H1 (cell line): ENCODE data around the gene LRRC27. TPM values are rescaled to one million over a fixed set of nuclear protein-coding genes. Genes with fewer than 3 reads are reported as not detected.

ENCODE experiments used
- CTCF ChIA-PET: fragments of 300-600 bp; sonication (Branson Sonifier 250); formaldehyde crosslinking; loops from one replicate; lab custom pipeline; 2021; ENCODE audit not compliant: partially characterized antibody; lab: Charles Lee
- POLR2A ChIA-PET: fragments of 300-600 bp; sonication (Branson Sonifier 250); formaldehyde crosslinking; loops from one replicate; lab custom pipeline; 2021; ENCODE audit warnings: inconsistent platforms; ENCODE audit not compliant: partially characterized antibody; lab: Charles Lee
- DNase-seq, 2 experiments: peaks; one replicate each; pipeline versions ENCODE4 v3.0.0 to v3.0.0-alpha.2; 2010 to 2022; ENCODE audit warnings: low spot score in 2 of 2, low read depth in 1 of 2, mixed read lengths in 1 of 2
- FAIRE-seq: peaks from 2 replicates; lab custom pipeline; 2011; peaks lifted over from hg19 to GRCh38; lab: Jason Lieb, UNC
- H2AFZ ChIP-seq: 2 replicates; pipeline ENCODE4 v1.8.1; 2012; ENCODE audit warnings: low read length, inconsistent platforms
- H2AK5ac ChIP-seq: 2 replicates; pipeline ENCODE4 v1.6.1; 2013; ENCODE audit warnings: low read depth, low read length
- H2BK120ac ChIP-seq: replicated peaks from 2 replicates; pipeline ENCODE3; 2013; ENCODE audit warnings: low read depth, low read length, inconsistent platforms
- H2BK12ac ChIP-seq: 2 replicates; pipeline ENCODE4 v1.6.1; 2013; ENCODE audit warnings: low read depth, low read length
- H2BK15ac ChIP-seq: 2 replicates; pipeline ENCODE4 v1.6.1; 2013; ENCODE audit warnings: low read length
- H2BK20ac ChIP-seq: 2 replicates; pipeline ENCODE4 v1.6.1; 2013; ENCODE audit warnings: low read length
- H2BK5ac ChIP-seq: 2 replicates; pipeline ENCODE4 v1.6.1; 2013; ENCODE audit warnings: low read depth, low read length
- H3K14ac ChIP-seq: 2 replicates; pipeline ENCODE4 v1.6.1; 2013; ENCODE audit warnings: inconsistent platforms; ENCODE audit not compliant: insufficient read length
- H3K18ac ChIP-seq: 2 replicates; pipeline ENCODE4 v1.6.1; 2013; ENCODE audit warnings: low read length; ENCODE audit errors: extremely low read depth
- H3K23ac ChIP-seq: 2 replicates; pipeline ENCODE4 v1.6.1; 2013; ENCODE audit warnings: inconsistent platforms; ENCODE audit not compliant: insufficient read length
- H3K23me2 ChIP-seq: 2 replicates; pipeline ENCODE4 v1.6.1; 2013; ENCODE audit warnings: low read depth, low read length
- H3K27ac ChIP-seq: 2 replicates; pipeline ENCODE4 v1.6.1; 2011; ENCODE audit warnings: low read depth, low read length, inconsistent platforms
- H3K27me3 ChIP-seq, 4 experiments: replicated peaks in 1 of 4; 1 replicate in 1 of 4; 2 replicates in 3 of 4; pipeline versions ENCODE4 v1.6.1 to v1.8.1; 2011 to 2013; ENCODE audit warnings: low read length in 3 of 4, mild to moderate bottlenecking in 3 of 4, inconsistent platforms in 2 of 4, mixed read lengths in 2 of 4, moderate library complexity in 1 of 4; ENCODE audit not compliant: control insufficient read depth in 3 of 4, insufficient read depth in 3 of 4; ENCODE audit errors: extremely low read depth in 1 of 4
- H3K36me3 ChIP-seq, 4 experiments: 2 replicates each; pipeline versions ENCODE4 v1.6.1 to v1.8.1; 2011 to 2013; ENCODE audit warnings: mild to moderate bottlenecking in 4 of 4, low read length in 3 of 4, moderate library complexity in 2 of 4, control low read depth in 1 of 4, inconsistent platforms in 1 of 4; ENCODE audit not compliant: insufficient read depth in 4 of 4, control insufficient read depth in 2 of 4
- H3K4ac ChIP-seq: replicated peaks from 2 replicates; pipeline ENCODE3; 2013; ENCODE audit warnings: low read length, low read depth, mixed read lengths, inconsistent platforms; ENCODE audit not compliant: insufficient read length
- H3K4me1 ChIP-seq, 4 experiments: replicated peaks in 1 of 4; 1 replicate in 1 of 4; 2 replicates in 3 of 4; pipeline versions ENCODE4 v1.6.1 to v1.8.1; 2011 to 2013; ENCODE audit warnings: low read length in 3 of 4, inconsistent platforms in 2 of 4, mixed read lengths in 1 of 4; ENCODE audit not compliant: insufficient read depth in 4 of 4, control insufficient read depth in 3 of 4
- H3K4me2 ChIP-seq, 2 experiments: 2 replicates each; pipeline versions ENCODE4 v1.6.1 to v1.8.1; 2011 to 2013; ENCODE audit warnings: low read depth in 2 of 2, low read length in 2 of 2, control low read depth in 1 of 2, inconsistent platforms in 1 of 2, mild to moderate bottlenecking in 1 of 2; ENCODE audit not compliant: insufficient read depth in 1 of 2
- H3K4me3 ChIP-seq, 4 experiments: fragments of 200-600, 300-600 bp in 1 of 4; sonication (generic), shearing (Covaris generic), sonication (Bioruptor Twin) in 1 of 4; 2 replicates each; pipeline versions ENCODE4 v1.5.1 to v1.8.1; 2011 to 2016; ENCODE audit warnings: low read length in 4 of 4, low read depth in 3 of 4, control low read depth in 2 of 4, inconsistent platforms in 2 of 4, mild to moderate bottlenecking in 2 of 4, mixed read lengths in 1 of 4, moderate library complexity in 1 of 4; ENCODE audit not compliant: insufficient read depth in 2 of 4; ENCODE audit errors: extremely low read depth in 1 of 4
- H3K56ac ChIP-seq: replicated peaks from 2 replicates; pipeline ENCODE3; 2013; ENCODE audit warnings: low read depth, mild to moderate bottlenecking, mixed read lengths, low read length, inconsistent platforms; ENCODE audit not compliant: insufficient read length
- H3K79me1 ChIP-seq: 2 replicates; pipeline ENCODE4 v1.6.1; 2013; ENCODE audit warnings: low read depth, low read length, control low read depth
- H3K79me2 ChIP-seq, 2 experiments: 2 replicates each; pipeline versions ENCODE4 v1.6.1 to v1.8.1; 2012 to 2013; ENCODE audit warnings: low read length in 2 of 2, mild to moderate bottlenecking in 2 of 2, inconsistent platforms in 1 of 2; ENCODE audit not compliant: insufficient read depth in 2 of 2, control insufficient read depth in 1 of 2
- H3K9ac ChIP-seq, 4 experiments: replicated peaks in 1 of 4; 1 replicate in 1 of 4; 2 replicates in 3 of 4; pipeline versions ENCODE4 v1.6.1 to v1.8.1; 2011 to 2013; ENCODE audit warnings: low read depth in 3 of 4, low read length in 3 of 4, control low read depth in 2 of 4, mild to moderate bottlenecking in 2 of 4, moderate library complexity in 2 of 4, inconsistent platforms in 1 of 4; ENCODE audit errors: extremely low read depth in 1 of 4
- H3K9me3 ChIP-seq, 2 experiments: 2 replicates each; pipeline versions ENCODE4 v1.6.1 to v1.8.1; 2012 to 2013; ENCODE audit warnings: mild to moderate bottlenecking in 2 of 2, moderate library complexity in 2 of 2, control low read depth in 1 of 2, inconsistent platforms in 1 of 2, low read depth in 1 of 2, low read length in 1 of 2, mixed read lengths in 1 of 2; ENCODE audit not compliant: insufficient read depth in 2 of 2
- H4K20me1 ChIP-seq, 2 experiments: replicated peaks in 1 of 2; 2 replicates each; pipeline versions ENCODE3 to v1.8.1; 2011 to 2013; ENCODE audit warnings: inconsistent platforms in 2 of 2, low read length in 2 of 2, mild to moderate bottlenecking in 1 of 2; ENCODE audit not compliant: insufficient read depth in 2 of 2, control insufficient read depth in 1 of 2
- H4K5ac ChIP-seq: 2 replicates; pipeline ENCODE4 v1.6.1; 2013; ENCODE audit warnings: low read length, low read depth, mixed read lengths, inconsistent platforms; ENCODE audit not compliant: insufficient read length
- H4K8ac ChIP-seq: 2 replicates; pipeline ENCODE4 v1.8.0; 2013; ENCODE audit warnings: mild to moderate bottlenecking, moderate library complexity, low read length, inconsistent platforms; ENCODE audit not compliant: insufficient read depth; ENCODE audit errors: extremely low read depth
- H4K91ac ChIP-seq: replicated peaks from 2 replicates; pipeline ENCODE3; 2013; ENCODE audit warnings: low read length, mixed read lengths, inconsistent platforms; ENCODE audit not compliant: insufficient read length
- ASH2L ChIP-seq: fragments of 200-600, 300-600 bp; sonication (generic); IDR thresholded peaks from one replicate; pipeline ENCODE4 v1.7.1; 2017; ENCODE audit warnings: low read length
- BACH1 ChIP-seq: IDR thresholded peaks from 2 replicates; pipeline ENCODE4 v1.6.1; 2012; ENCODE audit warnings: low read length, improper control_type of control experiment
- CBX8 ChIP-seq: fragments of 300-800, 300-1000 bp; sonication (generic); IDR thresholded peaks from 2 replicates; pipeline ENCODE4 v1.7.1; 2016; ENCODE audit warnings: low read depth, low read length, borderline replicate concordance
- EGR1 ChIP-seq: IDR thresholded peaks from 2 replicates; pipeline ENCODE4 v1.6.1; 2011; ENCODE audit warnings: low read depth, low read length, borderline replicate concordance
- EZH2 ChIP-seq: fragments of 200-600 bp; sonication (generic); IDR thresholded peaks from 2 replicates; pipeline ENCODE4 v1.7.1; 2012; ENCODE audit warnings: low read depth, mild to moderate bottlenecking, moderate library complexity, low read length, inconsistent platforms; ENCODE audit not compliant: severe bottlenecking
- FOSL1 ChIP-seq: IDR thresholded peaks from 2 replicates; pipeline ENCODE4 v1.6.1; 2011; ENCODE audit warnings: mild to moderate bottlenecking, low read depth, low read length, moderate library complexity; ENCODE audit not compliant: insufficient read depth
- GABPA ChIP-seq: IDR thresholded peaks from 2 replicates; pipeline ENCODE4 v1.6.1; 2011; ENCODE audit warnings: mild to moderate bottlenecking, low read length, moderate library complexity, borderline replicate concordance; ENCODE audit not compliant: insufficient read depth
- KDM4A ChIP-seq: IDR thresholded peaks from one replicate; pipeline ENCODE4 v1.7.1; 2012; ENCODE audit warnings: low read depth, mild to moderate bottlenecking, moderate library complexity, low read length, inconsistent platforms; ENCODE audit not compliant: severe bottlenecking
- POLR2A ChIP-seq, 2 experiments: IDR thresholded peaks; 1 replicate in 1 of 2; 2 replicates in 1 of 2; pipeline ENCODE4 v1.6.1; 2011; ENCODE audit warnings: low read depth in 2 of 2, low read length in 2 of 2, mild to moderate bottlenecking in 2 of 2; ENCODE audit errors: control extremely low read depth in 1 of 2
- POU5F1 ChIP-seq: IDR thresholded peaks from 2 replicates; pipeline ENCODE4 v1.6.1; 2011; ENCODE audit warnings: low read depth, mild to moderate bottlenecking, low read length, moderate library complexity
- RAD21 ChIP-seq, 2 experiments: IDR thresholded peaks in 1 of 2; conservative IDR thresholded peaks in 1 of 2; 2 replicates each; pipeline ENCODE4 v1.6.1; 2011; ENCODE audit warnings: low read depth in 2 of 2, low read length in 2 of 2, improper control_type of control experiment in 1 of 2, inconsistent platforms in 1 of 2, mild to moderate bottlenecking in 1 of 2, moderate library complexity in 1 of 2
- RBBP5 ChIP-seq: IDR thresholded peaks from 2 replicates; pipeline ENCODE4 v1.7.1; 2012; ENCODE audit warnings: low read depth, mild to moderate bottlenecking, inconsistent platforms, low read length, moderate library complexity, borderline replicate concordance
- SIX5 ChIP-seq: IDR thresholded peaks from 2 replicates; pipeline ENCODE4 v1.6.1; 2011; ENCODE audit warnings: mild to moderate bottlenecking, low read depth, low read length
- SRF ChIP-seq: IDR thresholded peaks from 2 replicates; pipeline ENCODE4 v1.6.1; 2011; ENCODE audit warnings: mild to moderate bottlenecking, low read depth, low read length, moderate library complexity
- TCF12 ChIP-seq: IDR thresholded peaks from 2 replicates; pipeline ENCODE4 v1.6.1; 2011; ENCODE audit warnings: low read depth, mild to moderate bottlenecking, low read length
- WGBS, 2 experiments: shearing (Covaris generic) in 1 of 2; methylation state at CpG; one replicate each; pipeline versions ENCODE4 v1.1.6 to v1.1.7; 2013 to 2015; ENCODE audit warnings: low lambda C conversion rate in 2 of 2, mixed read lengths in 2 of 2, inconsistent platforms in 1 of 2, low coverage in 1 of 2, missing lambda C conversion rate in 1 of 2; ENCODE audit not compliant: insufficient replicate concordance in 2 of 2, insufficient coverage in 1 of 2, insufficient read length in 1 of 2; ENCODE audit errors: extremely low coverage in 1 of 2, missing lambda C conversion rate in 1 of 2; 5-methylcytosine and 5-hydroxymethylcytosine counted together
- polyA plus RNA-seq, 7 experiments: library from polyadenylated mRNA; depleted of rRNA in 3 of 7; stranded (reverse) in 5 of 7; unstranded in 2 of 7; fragments of >200 nt in 5 of 7; fragments of 200-250 nt in 2 of 7; gene quantifications; 1 replicate in 5 of 7; 2 replicates in 1 of 7; 4 replicates in 1 of 7; pipeline versions ENCODE4 v1.2.1 to v1.2.3, GENCODE V29; 2011 to 2013; ENCODE audit warnings: missing spikeins in 2 of 7, mixed read lengths in 2 of 7
- total RNA-seq: library from RNA; stranded (reverse); fragmentation: NEBNext Ultra II Directional; extraction: Animal tissue kit (Norgen Biotek cat#: 25700); gene quantifications from 2 replicates; pipeline ENCODE4 v1.2.1, GENCODE V29; 2021

Gene LRRC27
- total and polyA plus RNA-seq, 2 of the 8 experiments (the other 6 are each of a cell fraction or from before 2014, with no cell fraction given) = 1.2 to 3.8 TPM

- H3K56ac ChIP-seq = no peak overlapping the region
- 89% methylated on average over 17 of the region's 17 CpGs; no CpG with 5 or more reads in 1 of the 2 experiments for WGBS, 2 experiments
- TF ChIP-seq SIX5 (no peak), GABPA (no peak), FOSL1 (no peak), RAD21 (IDR thresholded peaks at IDR 0.05 in 1 of 2, conservative IDR thresholded peaks at IDR 0.05 in 1 of 2; ENCODE audit: low read depth in 2 of 2, low read length in 2 of 2) (no peak), TCF12 (no peak), RBBP5 (no peak), CBX8 (no peak), POU5F1 (no peak), SRF (no peak), EGR1 (no peak), ASH2L (no peak), KDM4A (no peak), BACH1 (no peak), EZH2 (no peak), POLR2A (IDR thresholded peaks at IDR 0.05; ENCODE audit: control extremely low read depth in 1 of 2, low read depth in 2 of 2, low read length in 2 of 2) (no peak)
Measured at GRCh38 chr10:132350946-132351345, 19.0 kb downstream of the LRRC27 start.

More at GRCh38 chr10:132350946-132351345, 19.0 kb downstream of the LRRC27 start:
- Histone ChIP-seq H2AK5ac (no peak overlapping the region), H3K79me2 (no peaks in the 10 kb centered on the region), H2BK15ac (no peak overlapping the region), H3K4me1 (0 out of 7 replicates have a peak, but pooled peaks cover 0 to 3% (median 0%) of the 10 kb centered on the region in 4 experiments), H3K4me3 (no peak overlapping the region), H3K14ac (no peak overlapping the region), H3K9ac (no peak overlapping the region), H3K9me3 (no peaks in the 10 kb centered on the region), H3K23ac (no peak overlapping the region), H3K18ac (no peak overlapping the region), H3K27me3 (peaks cover 0 to 2% (median 1%) of the 10 kb centered on the region in 4 experiments; a peak in 1 of 7 replicates), H4K5ac (no peak overlapping the region), H2BK5ac (no peak overlapping the region), H3K36me3 (no peaks in the 10 kb centered on the region), H4K20me1 (no peaks in the 10 kb centered on the region), H3K23me2 (no peaks in the 10 kb centered on the region), H2BK120ac (no peak overlapping the region), H3K27ac (no peak overlapping the region), H4K91ac (no peak overlapping the region), H2BK20ac (no peak overlapping the region), H3K79me1 (no peaks in the 10 kb centered on the region), H3K4me2 (no peak overlapping the region), H3K4ac (no peak overlapping the region), H2BK12ac (no peak overlapping the region), H2AFZ (no peak overlapping the region), H4K8ac (no peak overlapping the region)
- ChIA-PET CTCF (interaction anchor here (0.7 to 5.0 kb wide), 25 partner anchors 8 to 171 kb away, joined by 3 to 54 read pairs (median 4); partner anchors contain the start of gene LRRC27), POLR2A (no interaction called here)
- FAIRE-seq = no peak
- DNase-seq = no peak
